ENCODE measurements around the gene LRRC32.

- TF ChIP-seq CTCF (IDR thresholded peaks at IDR 0.05; ENCODE audit: poor library complexity, severe bottlenecking) (no peak), EP300 (conservative IDR thresholded peaks at IDR 0.05; ENCODE audit: poor library complexity, severe bottlenecking) (no peak), SMC3 (conservative IDR thresholded peaks at IDR 0.05; ENCODE audit: poor library complexity) (no peak), EZH2 (IDR thresholded peaks at IDR 0.05; ENCODE audit: borderline replicate concordance, insufficient read depth, low read length, poor library complexity, severe bottlenecking) (no peak), POLR2AphosphoS5 (IDR thresholded peaks at IDR 0.05) (no peak), REST (IDR thresholded peaks at IDR 0.05; ENCODE audit: borderline replicate concordance) (no peak), MXI1 (conservative IDR thresholded peaks at IDR 0.05; ENCODE audit: poor library complexity, severe bottlenecking) (no peak), TAF1 (IDR thresholded peaks at IDR 0.05; ENCODE audit: low read depth) (no peak)
These were observed 16.8 kb downstream of the LRRC32 start for GRCh38 chr11:76653674-76654284.

Data from neural cell (in vitro differentiated cells).